ENCODE results near the gene CYB5R2.

DNA sequence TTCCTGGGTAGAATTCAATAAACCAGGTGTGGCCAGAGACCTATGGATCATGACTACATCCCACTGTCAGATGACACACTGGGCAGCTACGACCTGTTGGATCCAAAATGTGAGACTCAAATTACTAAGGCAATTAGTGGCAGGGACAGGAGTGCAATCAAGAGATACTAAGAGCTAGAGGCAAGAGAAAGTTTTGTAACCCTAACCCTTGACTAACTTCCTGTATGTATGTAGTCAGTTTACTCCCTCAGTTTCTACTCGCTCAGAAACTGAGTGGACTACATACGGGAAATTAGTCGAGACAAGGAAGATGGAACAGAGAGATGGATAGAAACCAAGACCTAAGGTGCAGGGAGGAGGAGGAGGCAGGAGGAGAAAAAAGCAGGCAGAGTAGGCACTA is 2.7 kb downstream of the CYB5R2 start:
- TF ChIP-seq, protein P1, sequence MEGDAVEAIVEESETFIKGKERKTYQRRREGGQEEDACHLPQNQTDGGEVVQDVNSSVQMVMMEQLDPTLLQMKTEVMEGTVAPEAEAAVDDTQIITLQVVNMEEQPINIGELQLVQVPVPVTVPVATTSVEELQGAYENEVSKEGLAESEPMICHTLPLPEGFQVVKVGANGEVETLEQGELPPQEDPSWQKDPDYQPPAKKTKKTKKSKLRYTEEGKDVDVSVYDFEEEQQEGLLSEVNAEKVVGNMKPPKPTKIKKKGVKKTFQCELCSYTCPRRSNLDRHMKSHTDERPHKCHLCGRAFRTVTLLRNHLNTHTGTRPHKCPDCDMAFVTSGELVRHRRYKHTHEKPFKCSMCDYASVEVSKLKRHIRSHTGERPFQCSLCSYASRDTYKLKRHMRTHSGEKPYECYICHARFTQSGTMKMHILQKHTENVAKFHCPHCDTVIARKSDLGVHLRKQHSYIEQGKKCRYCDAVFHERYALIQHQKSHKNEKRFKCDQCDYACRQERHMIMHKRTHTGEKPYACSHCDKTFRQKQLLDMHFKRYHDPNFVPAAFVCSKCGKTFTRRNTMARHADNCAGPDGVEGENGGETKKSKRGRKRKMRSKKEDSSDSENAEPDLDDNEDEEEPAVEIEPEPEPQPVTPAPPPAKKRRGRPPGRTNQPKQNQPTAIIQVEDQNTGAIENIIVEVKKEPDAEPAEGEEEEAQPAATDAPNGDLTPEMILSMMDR (IDR thresholded peaks at IDR 0.05) = no peak
- TF ChIP-seq POLR2A (IDR thresholded peaks at IDR 0.05) = no peak

Measured in prostate gland (tissue), 2 donors.